GM18951 (cell line): Measurements from ENCODE around the gene RERE.

Source experiments
- POLR2A ChIP-seq: IDR thresholded peaks from 4 replicates; pipeline ENCODE4 v1.6.1; 2011; ENCODE audit warnings: mild to moderate bottlenecking; ENCODE audit not compliant: insufficient read length, insufficient read depth; ENCODE audit errors: extremely low read depth
- in situ Hi-C: fragments of 300-500 bp; cut with MboI; formaldehyde crosslinking; loops from one replicate; pipeline ENCODE4 v1.12.0; 2022; ENCODE audit warnings: low sequenced_read_pairs, mixed read lengths, inconsistent platforms; ENCODE audit not compliant: unreplicated experiment

The RERE gene

GRCh38 chr1:8423269-8423691 is 394.2 kb downstream of the RERE start:
- in situ Hi-C loops: no loop called here
- TF ChIP-seq POLR2A: no peak

GRCh38 chr1:8422510-8423268 is 394.8 kb downstream of the RERE start:
- in situ Hi-C loops: no loop called here
- peak; percentile 11 for TF ChIP-seq POLR2A

GRCh38 chr1:8421721-8422120 is 395.7 kb downstream of the RERE start:
- TF ChIP-seq POLR2A: no peak
- in situ Hi-C loops: no loop called here

GRCh38 chr1:8420318-8420717 is 397.1 kb downstream of the RERE start:
- TF ChIP-seq POLR2A: no peak
- in situ Hi-C loops: no loop called here

- in situ Hi-C loops: no loop called here
- no peak for TF ChIP-seq POLR2A
Measured at GRCh38 chr1:8419861-8420260, 397.6 kb downstream of the RERE start.

- no peak for TF ChIP-seq POLR2A
- in situ Hi-C loops: no loop called here
Measured at GRCh38 chr1:8419172-8419571, 398.3 kb downstream of the RERE start.

- in situ Hi-C loops: no loop called here
- TF ChIP-seq POLR2A: no peak
Measured at GRCh38 chr1:8418301-8418700, 399.1 kb downstream of the RERE start.

- no peak for TF ChIP-seq POLR2A
- in situ Hi-C loops: no loop called here
Measured at GRCh38 chr1:8417625-8418024, 399.8 kb downstream of the RERE start.

GRCh38 chr1:8416881-8417280 is 400.6 kb downstream of the RERE start:
- in situ Hi-C loops: no loop called here
- TF ChIP-seq POLR2A: no peak

- no peak for TF ChIP-seq POLR2A
- in situ Hi-C loops: no loop called here
Measured at GRCh38 chr1:8415526-8416278, 401.7 kb downstream of the RERE start.

GRCh38 chr1:8412183-8412831 is 405.1 kb downstream of the RERE start:
- in situ Hi-C loops: no loop called here
- TF ChIP-seq POLR2A: no peak

- TF ChIP-seq POLR2A: no peak
- in situ Hi-C loops: no loop called here
Measured at GRCh38 chr1:8411803-8412182, 405.6 kb downstream of the RERE start.

GRCh38 chr1:8410791-8411190 is 406.6 kb downstream of the RERE start:
- in situ Hi-C loops: no loop called here
- TF ChIP-seq POLR2A: no peak
